ENCODE data around the gene DPH2.

Gene DPH2

GRCh38 chr1:43969746-43970466 lies at the start of gene DPH2:
Gene DPH2, plus strand, starts transcription at chr1:43970010. Its CDS starts 166 bp downstream, at chr1:43970176.
- DNase-seq: peak; percentile 97 to 98 (median 97)

- no peak for DNase-seq
Measured at GRCh38 chr1:43921022-43921421, 48.8 kb upstream of the DPH2 start.

- DNase-seq: no peak
Measured at GRCh38 chr1:43924516-43924915, 45.3 kb upstream of the DPH2 start.

GRCh38 chr1:43925846-43926245 lies 44.0 kb upstream of the DPH2 start:
- no peak for DNase-seq

- no peak for DNase-seq
Measured at GRCh38 chr1:43930168-43930948, 39.5 kb upstream of the DPH2 start.

- no peak for DNase-seq
Measured at GRCh38 chr1:43930949-43931275, 38.9 kb upstream of the DPH2 start.

GRCh38 chr1:43931711-43932660 lies 37.8 kb upstream of the DPH2 start:
- no peak for DNase-seq

- DNase-seq: no peak
Measured at GRCh38 chr1:43932786-43933385, 36.9 kb upstream of the DPH2 start.

GRCh38 chr1:43933386-43934100 lies 36.3 kb upstream of the DPH2 start, which contains the start of gene ARTN:
Gene ARTN, plus strand, starts transcription at chr1:43933801. Its CDS starts 1,856 bp downstream, at chr1:43935657.
- DNase-seq: peak in 1 of 3 donors; percentile 33

- DNase-seq: peak; percentile 77 to 91 (median 80)
Measured at GRCh38 chr1:43934101-43934985, 35.5 kb upstream of the DPH2 start.

- no peak for DNase-seq
Measured at GRCh38 chr1:43934986-43935324, 34.9 kb upstream of the DPH2 start.

GRCh38 chr1:43935711-43936427 lies 33.9 kb upstream of the DPH2 start:
- no peak for DNase-seq

GRCh38 chr1:43936431-43937151 lies 33.2 kb upstream of the DPH2 start:
- DNase-seq: peak; percentile 58 to 83 (median 70)

- no peak for DNase-seq
Measured at GRCh38 chr1:43937179-43937865, 32.5 kb upstream of the DPH2 start.

GRCh38 chr1:43938383-43938782 lies 31.4 kb upstream of the DPH2 start:
- DNase-seq: no peak

- DNase-seq: no peak
Measured at GRCh38 chr1:43938892-43939587, 30.8 kb upstream of the DPH2 start.

GRCh38 chr1:43942411-43942810 lies 27.4 kb upstream of the DPH2 start:
- DNase-seq: peak; percentile 46 to 59 (median 54)

- no peak for DNase-seq
Measured at GRCh38 chr1:43944860-43945259, 24.9 kb upstream of the DPH2 start.
